ENCODE data around the gene ELK4. TPM values are rescaled to one million over a fixed set of nuclear protein-coding genes. Genes with fewer than 3 reads are reported as not detected.

Gene ELK4
- total and polyA plus RNA-seq, 4 donors, result 6.0 to 90.4 (median 36.3) TPM

DNA sequence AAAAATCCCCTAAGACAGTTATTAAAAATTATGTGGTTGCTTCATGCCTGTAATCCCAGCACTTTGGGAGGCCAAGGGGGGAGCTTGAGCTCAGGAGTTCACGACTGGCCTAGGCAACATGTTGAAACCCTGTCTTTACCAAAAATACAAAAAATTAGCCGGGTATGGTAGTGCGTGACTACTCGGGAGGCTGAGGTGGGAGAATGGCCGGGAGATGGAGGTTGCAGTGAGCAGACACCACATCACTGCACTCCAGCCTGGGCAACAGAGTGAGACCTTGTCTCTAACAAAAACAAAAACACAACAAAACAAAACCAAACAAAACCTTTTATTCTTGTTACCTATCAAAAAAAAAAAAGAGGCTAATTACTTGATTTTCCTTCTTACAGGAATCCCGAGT is 2.1 kb downstream of the ELK4 start:
- Histone ChIP-seq H3K9me3 (ENCODE audit: control insufficient read depth, low read length) (no peaks in the 10 kb centered on the region), H3K4me3 (ENCODE audit: low read length in 2 of 2) (no peak overlapping the region), H3K36me3 (ENCODE audit: control insufficient read depth in 1 of 2, insufficient read depth in 2 of 2, low read length in 1 of 2) (no peaks in the 10 kb centered on the region), H3K27ac (ENCODE audit: low read depth in 1 of 2, low read length in 2 of 2) (no peak overlapping the region), H3K4me1 (ENCODE audit: control insufficient read depth in 1 of 2, insufficient read depth in 2 of 2, low read length in 2 of 2) (peaks cover 2 to 3% of the 10 kb centered on the region in 2 donors), H3K27me3 (ENCODE audit: control insufficient read depth in 1 of 2, insufficient read depth in 2 of 2, low read length in 1 of 2) (no peaks in the 10 kb centered on the region)
- DNase-seq (no peak), ATAC-seq (ENCODE audit: low FRiP score) (no peak)
- intact Hi-C loops (cut with DNase I), result loop anchor here (2.0 to 5.0 kb wide), 3 partner anchors 31 to 507 kb away; partner anchors contain the start of gene RBBP5 (in 1 of the 2)
- WGBS, 2 donors, result 78 to 82% methylated on average over 6 of the region's 6 CpGs

DNA sequence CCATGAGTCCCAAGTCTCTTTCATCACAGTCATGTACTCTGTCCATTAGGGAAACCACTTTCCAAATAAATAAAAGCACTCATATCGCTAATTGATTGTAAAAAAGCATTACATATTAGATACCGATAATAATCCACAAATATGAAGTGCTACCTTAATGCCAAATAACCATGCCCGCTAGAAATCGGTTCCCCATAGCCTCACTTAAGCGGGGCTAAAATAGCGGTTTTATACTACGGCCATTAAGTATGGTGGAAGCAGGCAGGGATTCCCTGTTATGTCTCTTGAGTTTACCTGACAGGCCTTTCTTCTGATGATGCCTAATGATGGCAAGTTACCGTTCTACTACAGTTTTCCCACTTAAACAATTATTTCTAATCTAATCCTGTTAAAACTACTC is 3.9 kb downstream of the ELK4 start:
- H3K4me3 ChIP-seq (ENCODE audit: low read length in 2 of 2), result no peak overlapping the region
- ATAC-seq (ENCODE audit: low FRiP score) (no peak), DNase-seq (no peak)
- H3K36me3 ChIP-seq (ENCODE audit: control insufficient read depth in 1 of 2, insufficient read depth in 2 of 2, low read length in 1 of 2), result no peaks in the 10 kb centered on the region
- no peaks in the 10 kb centered on the region for H3K9me3 ChIP-seq (ENCODE audit: control insufficient read depth, low read length)
- no peak overlapping the region for H3K27ac ChIP-seq (ENCODE audit: low read depth in 1 of 2, low read length in 2 of 2)
- intact Hi-C loops (cut with DNase I), result no loop called here
- WGBS, 2 donors, result 95% methylated on average over 8 of the region's 8 CpGs
- H3K4me1 ChIP-seq (ENCODE audit: control insufficient read depth in 1 of 2, insufficient read depth in 2 of 2, low read length in 2 of 2), result peaks cover 2 to 3% of the 10 kb centered on the region in 2 donors
- H3K27me3 ChIP-seq (ENCODE audit: control insufficient read depth in 1 of 2, insufficient read depth in 2 of 2, low read length in 1 of 2), result no peaks in the 10 kb centered on the region

DNA sequence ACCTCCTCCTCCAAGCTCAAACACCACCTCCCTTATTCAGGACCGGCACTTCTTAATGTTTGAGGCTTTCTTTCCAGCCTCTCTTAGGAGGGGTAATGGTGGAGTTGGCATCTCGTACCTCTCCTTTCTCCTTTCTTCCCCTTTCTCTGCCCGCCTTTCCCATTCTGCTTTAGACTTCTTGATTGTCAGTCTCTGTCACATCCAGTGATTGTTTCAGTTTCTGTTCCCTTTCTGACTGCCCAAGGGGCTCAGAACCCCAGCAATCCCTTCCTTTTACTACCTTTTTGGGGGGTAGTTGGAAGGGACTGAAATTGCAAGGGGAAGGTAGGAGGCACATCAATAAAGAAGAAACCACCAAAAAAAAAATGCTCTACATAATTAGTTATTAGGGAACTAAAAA is 5.6 kb downstream of the ELK4 start:
- WGBS, 2 donors, result 87 to 92% methylated on average over 3 of the region's 3 CpGs
- intact Hi-C loops (cut with DNase I), result no loop called here
- no peak overlapping the region for H3K27ac ChIP-seq (ENCODE audit: low read depth in 1 of 2, low read length in 2 of 2)
- no peak for DNase-seq
- H3K4me1 ChIP-seq (ENCODE audit: control insufficient read depth in 1 of 2, insufficient read depth in 2 of 2, low read length in 2 of 2), result no peaks in the 10 kb centered on the region
- H3K27me3 ChIP-seq (ENCODE audit: control insufficient read depth in 1 of 2, insufficient read depth in 2 of 2, low read length in 1 of 2), result no peaks in the 10 kb centered on the region
- H3K36me3 ChIP-seq (ENCODE audit: control insufficient read depth in 1 of 2, insufficient read depth in 2 of 2, low read length in 1 of 2), result no peaks in the 10 kb centered on the region
- ATAC-seq (ENCODE audit: low FRiP score), result no peak
- H3K9me3 ChIP-seq (ENCODE audit: control insufficient read depth, low read length), result no peaks in the 10 kb centered on the region
- no peak overlapping the region for H3K4me3 ChIP-seq (ENCODE audit: low read length in 2 of 2)

DNA sequence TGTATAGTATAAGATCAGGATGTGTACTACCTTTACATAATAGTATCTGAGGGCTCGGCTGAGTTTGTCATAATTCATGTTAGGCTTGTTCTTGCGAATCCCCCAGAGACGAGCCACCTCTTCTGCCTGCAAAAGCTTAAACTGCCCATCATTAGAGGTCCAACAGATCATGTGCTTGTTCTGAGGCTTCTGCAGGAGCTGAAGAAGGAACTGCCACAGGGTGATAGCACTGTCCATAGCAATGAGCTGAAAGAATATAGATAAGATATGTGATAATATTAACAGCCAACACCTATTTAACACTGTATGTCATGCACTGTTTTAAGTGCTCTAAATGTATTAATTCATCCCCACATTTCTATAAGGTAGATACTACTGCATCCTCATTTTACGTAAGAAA is 8.2 kb downstream of the ELK4 start:
- DNase-seq, result no peak
- Histone ChIP-seq H3K36me3 (ENCODE audit: control insufficient read depth in 1 of 2, insufficient read depth in 2 of 2, low read length in 1 of 2) (peaks cover 0 to 8% of the 10 kb centered on the region in 2 donors), H3K27ac (ENCODE audit: low read depth in 1 of 2, low read length in 2 of 2) (no peak overlapping the region), H3K9me3 (ENCODE audit: control insufficient read depth, low read length) (no peaks in the 10 kb centered on the region), H3K4me1 (ENCODE audit: control insufficient read depth in 1 of 2, insufficient read depth in 2 of 2, low read length in 2 of 2) (no peaks in the 10 kb centered on the region), H3K27me3 (ENCODE audit: control insufficient read depth in 1 of 2, insufficient read depth in 2 of 2, low read length in 1 of 2) (no peaks in the 10 kb centered on the region), H3K4me3 (ENCODE audit: low read length in 2 of 2) (no peak overlapping the region)
- ATAC-seq (ENCODE audit: low FRiP score), result no peak
- intact Hi-C loops (cut with DNase I), result no loop called here
- WGBS, 2 donors, result 81 to 86% methylated on average over 4 of the region's 4 CpGs

DNA sequence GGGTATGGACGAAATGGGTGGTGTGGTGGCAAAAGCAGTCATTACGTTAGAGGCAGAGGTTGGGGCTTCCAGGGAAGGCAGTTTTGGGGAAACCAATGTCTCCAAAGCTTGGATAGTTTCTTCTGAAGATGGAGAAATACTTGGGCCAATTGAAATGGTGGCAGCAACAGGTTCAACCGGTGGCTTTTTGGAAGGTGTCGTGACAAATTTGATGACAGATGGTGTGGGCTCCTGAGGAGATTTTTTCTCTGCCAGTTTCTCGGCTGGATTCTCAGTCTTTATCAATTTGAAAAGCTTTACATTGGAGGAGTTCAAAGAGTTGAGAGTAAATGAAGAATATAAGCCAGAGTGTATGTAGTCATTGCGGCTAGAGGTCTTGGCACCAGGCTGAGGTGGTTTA is 11.5 kb downstream of the ELK4 start:
- H3K4me1 ChIP-seq (ENCODE audit: control insufficient read depth in 1 of 2, insufficient read depth in 2 of 2, low read length in 2 of 2), result no peaks in the 10 kb centered on the region
- H3K27me3 ChIP-seq (ENCODE audit: control insufficient read depth in 1 of 2, insufficient read depth in 2 of 2, low read length in 1 of 2), result no peaks in the 10 kb centered on the region
- WGBS, 2 donors, result 85 to 87% methylated on average over 6 of the region's 6 CpGs
- peaks cover 8 to 12% of the 10 kb centered on the region in 2 donors for H3K36me3 ChIP-seq (ENCODE audit: control insufficient read depth in 1 of 2, insufficient read depth in 2 of 2, low read length in 1 of 2)
- no peak overlapping the region for H3K27ac ChIP-seq (ENCODE audit: low read depth in 1 of 2, low read length in 2 of 2)
- no peak for ATAC-seq (ENCODE audit: low FRiP score)
- DNase-seq, result no peak
- H3K4me3 ChIP-seq (ENCODE audit: low read length in 2 of 2), result no peak overlapping the region
- no peaks in the 10 kb centered on the region for H3K9me3 ChIP-seq (ENCODE audit: control insufficient read depth, low read length)
- intact Hi-C loops (cut with DNase I), result no loop called here

DNA sequence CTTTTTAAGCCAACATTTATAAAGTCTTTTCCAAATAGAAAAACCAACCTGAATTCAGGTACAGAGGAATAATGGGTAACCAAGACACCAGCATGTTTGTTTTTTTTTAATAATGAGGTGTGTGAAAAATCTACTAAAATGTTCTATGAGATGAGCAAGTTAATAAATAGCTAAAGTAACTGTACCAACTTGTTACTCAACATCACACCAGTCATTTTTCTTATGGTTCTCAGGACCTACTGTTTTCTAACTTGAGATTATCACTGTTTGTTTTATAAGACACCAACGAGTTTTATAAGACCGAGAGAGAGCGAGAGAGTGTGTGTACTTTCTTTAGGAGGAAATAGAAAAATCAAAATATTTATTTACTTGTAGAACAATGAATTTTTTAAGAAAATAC is 12.4 kb downstream of the ELK4 start:
- Histone ChIP-seq H3K4me1 (ENCODE audit: control insufficient read depth in 1 of 2, insufficient read depth in 2 of 2, low read length in 2 of 2) (no peaks in the 10 kb centered on the region), H3K4me3 (ENCODE audit: low read length in 2 of 2) (no peak overlapping the region), H3K9me3 (ENCODE audit: control insufficient read depth, low read length) (no peaks in the 10 kb centered on the region), H3K27ac (ENCODE audit: low read depth in 1 of 2, low read length in 2 of 2) (no peak overlapping the region), H3K27me3 (ENCODE audit: control insufficient read depth in 1 of 2, insufficient read depth in 2 of 2, low read length in 1 of 2) (no peaks in the 10 kb centered on the region), H3K36me3 (ENCODE audit: control insufficient read depth in 1 of 2, insufficient read depth in 2 of 2, low read length in 1 of 2) (peaks cover 8 to 12% of the 10 kb centered on the region in 2 donors)
- intact Hi-C loops (cut with DNase I), result no loop called here
- WGBS, 2 donors, result 83 to 85% methylated on average over 3 of the region's 3 CpGs
- ATAC-seq (ENCODE audit: low FRiP score), result no peak
- no peak for DNase-seq

DNA sequence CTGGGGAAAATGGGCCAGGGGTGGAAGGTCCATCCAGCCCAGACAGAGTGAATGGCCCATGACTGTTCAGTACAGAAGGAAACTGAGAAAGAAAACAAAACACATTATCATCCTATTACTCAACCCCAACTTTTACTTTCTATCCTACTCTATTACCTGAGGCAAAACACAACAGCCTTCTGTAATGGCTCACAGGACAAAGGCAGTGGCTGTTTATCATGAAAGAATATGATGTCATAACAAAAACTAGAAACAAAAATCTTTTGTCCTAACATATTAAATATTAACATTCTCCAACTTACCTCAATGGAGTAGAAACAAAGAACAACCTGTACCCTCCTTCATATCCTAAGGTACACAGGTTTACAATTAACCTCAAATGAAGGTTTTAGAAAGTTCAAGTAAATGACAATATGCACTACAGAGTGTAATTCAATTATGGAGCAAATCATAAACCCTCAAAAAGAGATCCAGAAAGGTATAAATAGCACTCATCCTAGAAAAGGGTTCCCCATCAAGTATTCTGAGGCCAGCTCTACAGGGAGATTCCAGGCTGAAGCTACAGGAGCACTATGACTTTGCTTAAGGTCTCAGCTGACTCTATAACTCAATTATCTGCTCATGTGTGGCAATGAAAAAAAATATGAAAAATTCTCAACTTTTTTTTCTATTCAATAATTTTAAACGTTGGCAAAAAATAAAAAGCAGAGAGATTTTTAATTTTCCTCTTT is 15.1 kb downstream of the ELK4 start:
- 69 to 73% methylated on average over 1 of the region's 1 CpG for WGBS, 2 donors
- no peak overlapping the region for H3K4me3 ChIP-seq (ENCODE audit: low read length in 2 of 2)
- H3K27me3 ChIP-seq (ENCODE audit: control insufficient read depth in 1 of 2, insufficient read depth in 2 of 2, low read length in 1 of 2), result no peaks in the 10 kb centered on the region
- H3K27ac ChIP-seq (ENCODE audit: low read depth in 1 of 2, low read length in 2 of 2), result no peak overlapping the region
- H3K9me3 ChIP-seq (ENCODE audit: control insufficient read depth, low read length), result no peaks in the 10 kb centered on the region
- intact Hi-C loops (cut with DNase I), result no loop called here
- no peak for DNase-seq
- no peaks in the 10 kb centered on the region for H3K4me1 ChIP-seq (ENCODE audit: control insufficient read depth in 1 of 2, insufficient read depth in 2 of 2, low read length in 2 of 2)
- H3K36me3 ChIP-seq (ENCODE audit: control insufficient read depth in 1 of 2, insufficient read depth in 2 of 2, low read length in 1 of 2), result peaks cover 11 to 12% of the 10 kb centered on the region in 2 donors
- ATAC-seq (ENCODE audit: low FRiP score), result no peak

DNA sequence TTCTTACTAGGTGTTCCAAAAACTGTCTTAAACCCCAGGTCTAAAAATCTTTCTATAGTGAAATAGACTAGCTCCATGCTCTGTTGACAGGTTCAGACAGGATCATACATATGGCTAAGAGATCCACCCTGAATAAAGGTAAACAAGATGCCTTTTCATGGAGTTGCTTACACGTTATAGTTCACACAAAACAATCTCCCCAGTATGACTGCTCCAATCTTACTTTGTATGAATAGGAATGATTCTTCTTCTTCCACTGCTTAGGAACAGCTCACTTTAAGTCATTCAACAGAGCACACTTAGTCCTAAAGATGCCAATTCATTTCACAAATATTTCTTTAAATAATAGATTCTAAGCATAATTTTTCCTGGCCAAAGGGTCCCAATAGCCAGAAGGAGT is 16.0 kb downstream of the ELK4 start:
- Histone ChIP-seq H3K36me3 (ENCODE audit: control insufficient read depth in 1 of 2, insufficient read depth in 2 of 2, low read length in 1 of 2) (peaks cover 11 to 12% of the 10 kb centered on the region in 2 donors), H3K27ac (ENCODE audit: low read depth in 1 of 2, low read length in 2 of 2) (no peak overlapping the region), H3K4me3 (ENCODE audit: low read length in 2 of 2) (no peak overlapping the region), H3K4me1 (ENCODE audit: control insufficient read depth in 1 of 2, insufficient read depth in 2 of 2, low read length in 2 of 2) (no peaks in the 10 kb centered on the region), H3K9me3 (ENCODE audit: control insufficient read depth, low read length) (no peaks in the 10 kb centered on the region), H3K27me3 (ENCODE audit: control insufficient read depth in 1 of 2, insufficient read depth in 2 of 2, low read length in 1 of 2) (no peaks in the 10 kb centered on the region)
- 67 to 70% methylated on average over 1 of the region's 1 CpG for WGBS, 2 donors
- DNase-seq (no peak), ATAC-seq (ENCODE audit: low FRiP score) (no peak)
- intact Hi-C loops (cut with DNase I), result no loop called here

DNA sequence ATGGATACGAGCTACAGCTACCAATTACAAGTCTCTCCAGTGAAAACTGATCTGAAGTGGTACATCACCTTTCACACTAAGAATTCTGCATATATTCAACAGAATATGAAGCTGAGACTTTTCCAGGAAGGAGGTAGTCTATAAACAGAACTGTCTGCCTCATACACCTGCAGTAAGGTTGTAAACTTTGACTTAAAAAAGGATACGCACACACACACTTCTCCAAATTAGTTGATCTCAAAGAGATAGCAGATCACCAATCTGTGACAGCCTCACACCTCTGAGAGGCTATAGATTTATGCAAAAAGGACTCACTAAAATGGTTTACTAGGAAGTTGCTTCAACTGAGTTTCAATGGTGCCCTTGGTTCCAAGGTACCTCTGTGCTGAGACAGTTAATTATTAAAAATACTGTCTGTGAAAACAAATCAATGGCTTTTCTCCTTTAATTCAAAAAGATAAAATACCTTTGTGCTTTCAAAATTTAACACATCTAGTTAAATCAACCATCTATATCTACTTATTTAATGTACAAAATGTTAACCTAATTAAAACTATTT is 17.9 kb downstream of the ELK4 start:
- Histone ChIP-seq H3K36me3 (ENCODE audit: control insufficient read depth in 1 of 2, insufficient read depth in 2 of 2, low read length in 1 of 2) (peaks cover 6 to 11% of the 10 kb centered on the region in 2 donors), H3K27me3 (ENCODE audit: control insufficient read depth in 1 of 2, insufficient read depth in 2 of 2, low read length in 1 of 2) (no peaks in the 10 kb centered on the region), H3K9me3 (ENCODE audit: control insufficient read depth, low read length) (no peaks in the 10 kb centered on the region), H3K4me3 (ENCODE audit: low read length in 2 of 2) (no peak overlapping the region), H3K27ac (ENCODE audit: low read depth in 1 of 2, low read length in 2 of 2) (no peak overlapping the region), H3K4me1 (ENCODE audit: control insufficient read depth in 1 of 2, insufficient read depth in 2 of 2, low read length in 2 of 2) (no peaks in the 10 kb centered on the region)
- intact Hi-C loops (cut with DNase I), result no loop called here
- WGBS, 2 donors, result 80 to 84% methylated on average over 2 of the region's 2 CpGs
- no peak for ATAC-seq (ENCODE audit: low FRiP score)
- DNase-seq, result no peak

Measured in aorta (tissue), 5 donors.